HUES6 (cell line): Measurements from ENCODE around the gene CA11.
A peak's percentile ranks its signal among the peaks of the same experiment; 100 is the strongest.
"Not testable (repeated sequence)": the region's sequence is repeated elsewhere in the genome, so short reads cannot be mapped to it uniquely, and the experiment has no call there.

Experiments used
- H3K27ac ChIP-seq: 2 replicates; pipeline ENCODE4 v1.7.0; 2013; ENCODE audit warnings: low read depth, mild to moderate bottlenecking, low read length, inconsistent platforms
- H3K27me3 ChIP-seq: 2 replicates; pipeline ENCODE4 v1.6.1; 2013; ENCODE audit warnings: low read length; ENCODE audit not compliant: control insufficient read depth, insufficient read depth
- H3K36me3 ChIP-seq: 2 replicates; pipeline ENCODE4 v1.6.1; 2013; ENCODE audit warnings: low read length; ENCODE audit not compliant: control insufficient read depth, insufficient read depth
- H3K4me1 ChIP-seq: 2 replicates; pipeline ENCODE4 v1.6.1; 2013; ENCODE audit warnings: low read length; ENCODE audit not compliant: control insufficient read depth, insufficient read depth
- H3K4me3 ChIP-seq: 2 replicates; pipeline ENCODE4 v1.5.1; 2013; ENCODE audit warnings: low read depth, low read length
- H3K9ac ChIP-seq: one replicate; pipeline ENCODE4 v1.6.1; 2013; ENCODE audit warnings: mild to moderate bottlenecking, low read length
- H3K9me3 ChIP-seq: 2 replicates; pipeline ENCODE4 v1.6.1; 2013; ENCODE audit warnings: low read depth, low read length; ENCODE audit not compliant: control insufficient read depth, insufficient read depth

The CA11 gene

DNA sequence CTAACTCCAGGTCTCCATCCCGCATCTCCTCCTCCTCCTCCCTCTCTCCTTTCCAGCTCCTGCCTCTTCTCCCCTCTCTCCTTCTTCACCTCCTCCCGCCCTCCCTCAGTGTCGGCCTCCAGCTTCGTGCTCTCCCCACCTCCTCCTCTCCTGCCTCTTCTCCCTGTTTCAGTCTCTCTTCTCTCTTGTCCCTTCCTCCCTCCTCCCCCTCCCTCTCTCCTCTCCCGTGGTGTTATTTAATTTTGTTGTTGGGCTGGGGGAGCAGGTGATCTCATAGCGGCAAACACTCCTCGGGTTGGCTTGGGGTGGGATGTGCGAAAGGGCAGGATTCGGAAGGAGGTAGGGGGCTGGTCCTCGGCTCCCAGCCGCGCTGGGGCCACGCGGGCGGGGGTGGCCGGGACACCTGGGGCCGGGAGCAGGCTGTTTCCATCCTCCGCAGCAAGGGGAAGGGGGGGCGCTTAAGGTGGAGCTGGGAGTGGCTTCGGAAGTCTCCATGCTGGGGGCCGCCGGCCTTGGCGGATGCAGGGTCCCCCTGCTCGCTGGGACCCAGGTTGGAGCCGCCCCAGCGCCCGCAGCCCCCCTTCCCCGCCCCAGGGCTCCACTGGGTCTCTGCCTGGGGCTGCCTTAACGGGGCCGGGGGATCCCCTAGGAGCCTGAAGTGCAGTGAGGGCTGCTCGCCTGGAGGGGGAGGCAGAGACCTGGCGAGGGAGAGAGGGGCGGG lies at the start of gene CA11:
TSS of gene CA11 (minus strand) at position 187 of the 721 bp plus-strand sequence. CDS start 555 bp downstream, outside the sequence.
- Histone ChIP-seq H3K4me3 (peak within 1 kb of the TSS; percentile 71), H3K27ac (peak within 1 kb of the TSS; percentile 68; the same call in 1 of the 2 replicates), H3K9me3 (peaks cover 3% of the 10 kb centered on the region; the same call in 1 of the 2 replicates), H3K36me3 (no peaks in the 10 kb centered on the region), H3K4me1 (peaks cover 10% of the 10 kb centered on the region; the same call in 1 of the 2 replicates), H3K27me3 (no peaks in the 10 kb centered on the region), H3K9ac (peak within 1 kb of the TSS; percentile 29)

DNA sequence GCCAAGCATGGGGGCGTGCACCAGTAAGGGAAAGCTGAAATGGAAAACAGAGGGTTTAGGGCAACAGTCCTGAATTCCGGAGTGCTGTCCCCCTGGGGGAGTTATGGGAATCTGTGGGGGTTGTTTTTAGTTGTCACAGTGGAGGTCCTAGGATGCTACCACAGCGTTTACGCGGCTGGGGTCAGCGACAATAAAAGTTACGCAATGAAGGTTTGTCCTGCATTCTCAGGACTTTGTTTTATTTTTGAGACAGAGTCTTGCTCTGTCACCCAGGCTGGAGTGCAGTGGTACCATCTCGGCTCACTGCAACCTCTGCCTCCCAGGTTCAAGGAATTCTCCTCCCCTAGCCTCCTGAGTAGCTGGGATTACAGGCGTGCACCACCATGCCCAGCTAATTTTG lies 47.6 kb upstream of the CA11 start:
- H3K9me3 ChIP-seq, H3K9ac ChIP-seq, H3K4me1 ChIP-seq, H3K27me3 ChIP-seq, H3K4me3 ChIP-seq, H3K27ac ChIP-seq, H3K36me3 ChIP-seq: not testable (repeated sequence)

DNA sequence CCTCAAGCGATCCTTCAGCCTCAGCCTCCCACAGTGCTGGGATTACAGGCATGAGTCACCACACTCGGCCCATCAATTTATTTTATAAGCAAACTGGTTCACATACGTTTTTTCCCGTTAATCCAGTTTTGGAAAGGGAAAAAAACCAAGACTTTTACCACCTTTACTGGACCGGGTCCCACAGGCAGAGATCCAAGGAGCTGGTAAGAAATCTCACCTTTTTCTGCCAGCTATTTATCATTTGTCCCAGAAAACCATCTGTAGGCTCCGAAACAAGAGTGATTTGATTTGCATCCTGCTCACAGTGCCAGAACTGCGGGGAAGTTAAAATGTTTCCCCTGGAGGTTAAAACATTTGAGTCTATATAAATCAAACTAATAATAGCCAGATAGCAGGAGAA lies 43.5 kb upstream of the CA11 start:
- no peaks in the 10 kb centered on the region for H3K9me3 ChIP-seq
- no peaks in the 10 kb centered on the region for H3K4me1 ChIP-seq
- no peak overlapping the region for H3K9ac ChIP-seq
- no peak overlapping the region for H3K4me3 ChIP-seq
- H3K36me3 ChIP-seq = no peaks in the 10 kb centered on the region
- no peak overlapping the region for H3K27ac ChIP-seq
- no peaks in the 10 kb centered on the region for H3K27me3 ChIP-seq

GRCh38 chr19:48687776-48688175 lies 41.8 kb upstream of the CA11 start:
- Histone ChIP-seq H3K9me3 (no peaks in the 10 kb centered on the region), H3K36me3 (no peaks in the 10 kb centered on the region), H3K4me1 (no peaks in the 10 kb centered on the region), H3K27ac (no peak overlapping the region), H3K9ac (no peak overlapping the region), H3K4me3 (no peak overlapping the region), H3K27me3 (no peaks in the 10 kb centered on the region)

DNA sequence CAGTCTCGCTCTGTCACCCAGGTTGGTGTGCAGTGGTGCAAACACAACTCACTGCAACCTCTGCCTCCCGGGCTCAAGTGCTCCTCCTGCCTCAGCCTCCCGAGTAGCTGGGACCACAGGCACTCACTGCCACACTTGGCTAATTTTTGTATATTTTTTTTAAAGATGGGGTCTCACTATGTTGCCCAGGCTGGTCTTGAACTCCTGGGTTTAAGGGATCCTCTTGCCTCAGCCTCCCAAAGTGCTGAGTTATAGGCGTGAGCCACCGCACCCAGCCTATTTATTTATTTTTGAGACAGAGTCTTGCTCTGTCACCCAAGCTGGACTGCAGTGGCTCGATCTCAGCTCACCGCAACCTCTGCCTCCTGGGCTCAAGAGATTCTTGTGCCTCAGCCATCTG lies 40.6 kb upstream of the CA11 start:
- not testable (repeated sequence) for H3K36me3 ChIP-seq, H3K4me3 ChIP-seq, H3K27ac ChIP-seq, H3K9ac ChIP-seq, H3K27me3 ChIP-seq, H3K4me1 ChIP-seq, H3K9me3 ChIP-seq

DNA sequence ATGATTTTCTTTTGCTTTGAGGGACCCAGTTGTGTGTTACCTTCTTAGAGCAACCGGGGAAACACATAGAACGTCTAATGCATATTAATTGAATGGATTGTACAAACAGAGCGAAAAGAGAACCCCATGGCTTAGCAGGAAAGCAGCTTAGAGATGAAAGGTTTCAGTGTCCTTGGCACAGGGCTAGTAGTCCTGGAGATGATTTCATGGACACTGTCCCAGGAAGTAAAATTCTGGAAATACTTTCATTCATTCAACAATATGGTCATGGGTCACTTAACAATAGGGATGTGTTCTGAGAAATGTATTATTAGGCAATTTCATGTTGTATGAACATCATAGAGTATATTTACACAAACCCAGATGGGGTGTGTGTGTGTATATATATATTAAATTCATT lies 40.1 kb upstream of the CA11 start:
- Histone ChIP-seq H3K27me3 (no peaks in the 10 kb centered on the region), H3K27ac (no peak overlapping the region), H3K4me3 (no peak overlapping the region), H3K9me3 (no peaks in the 10 kb centered on the region), H3K9ac (no peak overlapping the region), H3K36me3 (no peaks in the 10 kb centered on the region), H3K4me1 (no peaks in the 10 kb centered on the region)

DNA sequence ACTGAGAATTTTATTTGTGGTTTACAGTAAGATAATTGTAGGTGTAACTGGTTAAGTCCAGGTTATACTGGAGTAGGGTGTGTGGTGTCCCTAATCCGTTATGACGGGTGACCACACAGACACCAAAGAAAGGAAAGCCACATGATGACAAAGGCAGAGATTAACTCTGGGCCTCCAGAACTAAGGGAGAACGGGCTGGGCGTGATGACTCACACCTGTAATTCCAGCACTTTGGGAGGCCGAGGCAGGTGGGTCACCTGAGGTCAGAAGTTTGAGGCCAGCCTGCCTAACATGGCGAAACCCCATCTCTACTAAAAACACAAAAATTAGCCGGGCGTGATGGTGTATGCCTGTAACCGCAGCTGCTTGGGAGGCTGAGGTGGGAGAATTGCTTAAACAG lies 39.6 kb upstream of the CA11 start:
- Histone ChIP-seq H3K27me3 (no peaks in the 10 kb centered on the region), H3K9me3 (no peaks in the 10 kb centered on the region), H3K9ac (no peak overlapping the region), H3K36me3 (no peaks in the 10 kb centered on the region), H3K4me1 (no peaks in the 10 kb centered on the region), H3K27ac (no peak overlapping the region), H3K4me3 (no peak overlapping the region)

- no peak overlapping the region for H3K4me3 ChIP-seq
- no peak overlapping the region for H3K27ac ChIP-seq
- no peaks in the 10 kb centered on the region for H3K27me3 ChIP-seq
Observed at GRCh38 chr19:48683349-48683748, 37.4 kb upstream of the CA11 start.

GRCh38 chr19:48681127-48681470 lies 35.1 kb upstream of the CA11 start:
- H3K27ac ChIP-seq = no peak overlapping the region
- no peaks in the 10 kb centered on the region for H3K4me1 ChIP-seq
- no peaks in the 10 kb centered on the region for H3K36me3 ChIP-seq
- H3K9ac ChIP-seq = no peak overlapping the region
- H3K27me3 ChIP-seq = no peaks in the 10 kb centered on the region
- no peak overlapping the region for H3K4me3 ChIP-seq
- no peaks in the 10 kb centered on the region for H3K9me3 ChIP-seq

More at GRCh38 chr19:48683349-48683748, 37.4 kb upstream of the CA11 start:
- Histone ChIP-seq H3K36me3 (no peaks in the 10 kb centered on the region), H3K9me3 (no peaks in the 10 kb centered on the region), H3K9ac (no peak overlapping the region), H3K4me1 (no peaks in the 10 kb centered on the region)

DNA sequence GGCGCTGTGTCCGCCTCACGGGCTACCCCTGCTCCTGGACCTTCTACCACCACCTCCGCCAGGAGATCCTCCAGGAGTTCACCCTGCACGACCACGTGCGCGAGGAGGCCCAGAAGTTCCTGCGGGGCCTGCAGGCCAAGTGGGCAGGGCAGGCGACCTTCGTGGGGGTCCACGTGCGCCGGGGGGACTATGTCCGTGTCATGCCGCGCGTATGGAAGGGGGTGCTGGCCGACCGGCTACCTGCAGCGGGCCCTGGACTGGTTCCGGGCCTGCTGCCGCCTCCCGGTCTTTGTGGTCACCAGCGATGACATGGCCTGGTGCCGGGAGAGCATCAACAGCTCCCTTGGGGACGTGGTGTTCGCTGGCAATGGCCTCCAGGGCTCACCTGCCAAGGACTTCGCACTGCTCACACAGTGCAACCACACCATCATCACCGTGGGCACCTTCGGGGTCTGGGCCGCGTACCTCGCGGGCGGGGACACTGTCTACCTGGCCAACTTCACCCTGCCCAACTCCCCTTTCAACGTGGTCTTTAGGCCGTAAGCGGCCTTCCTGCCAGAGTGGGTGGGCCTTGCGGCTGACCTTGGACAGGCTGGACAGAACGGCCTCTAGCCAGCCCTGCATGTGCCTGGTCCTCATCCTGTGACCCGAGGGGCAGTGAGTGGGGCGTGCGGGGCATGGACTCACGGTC lies 34.6 kb upstream of the CA11 start:
- Histone ChIP-seq H3K27me3 (no peaks in the 10 kb centered on the region), H3K9me3 (no peaks in the 10 kb centered on the region), H3K9ac (no peak overlapping the region), H3K36me3 (no peaks in the 10 kb centered on the region), H3K27ac (no peak overlapping the region), H3K4me3 (no peak overlapping the region), H3K4me1 (peaks cover 2% of the 10 kb centered on the region)

GRCh38 chr19:48680006-48680405 lies 34.0 kb upstream of the CA11 start:
- H3K9ac ChIP-seq, H3K36me3 ChIP-seq, H3K9me3 ChIP-seq, H3K27ac ChIP-seq, H3K27me3 ChIP-seq, H3K4me3 ChIP-seq, H3K4me1 ChIP-seq: not testable (repeated sequence)
